ENCODE data around the gene PRR29. TPM values are rescaled to one million over a fixed set of nuclear protein-coding genes. Genes with fewer than 3 reads are reported as not detected.

PRR29 gene
- polyA plus RNA-seq, 2 donors: 0.07 to 0.22 TPM

GRCh38 chr17:63984651-63985386 is 13.3 kb upstream of the PRR29 start:
- Histone ChIP-seq H3K4me1 (ENCODE audit: control insufficient read depth in 2 of 2, insufficient read depth in 2 of 2, low read length in 1 of 2) (peaks cover 3 to 8% of the 10 kb centered on the region in 2 donors), H3K36me3 (ENCODE audit: control insufficient read depth in 2 of 2, insufficient read depth in 2 of 2, low read length in 1 of 2) (no peaks in the 10 kb centered on the region), H3K4me3 (ENCODE audit: low read depth in 1 of 2, low read length in 2 of 2) (no peak overlapping the region), H3K27ac (ENCODE audit: low read depth in 2 of 2, low read length in 1 of 2) (peak overlapping the region in 1 of 2 donors; percentile 21), H3K27me3 (ENCODE audit: control insufficient read depth in 1 of 2, insufficient read depth in 2 of 2, low read length in 2 of 2) (no peaks in the 10 kb centered on the region), H3K9me3 (ENCODE audit: control insufficient read depth in 2 of 2, insufficient read depth in 1 of 2, low read depth in 1 of 2, low read length in 1 of 2) (no peaks in the 10 kb centered on the region)
- 60 to 69% methylated on average over 16 of the region's 16 CpGs for WGBS, 2 donors

GRCh38 chr17:63985387-63986140 is 12.6 kb upstream of the PRR29 start:
- peak overlapping the region in 1 of 2 donors; percentile 16 for H3K27ac ChIP-seq (ENCODE audit: low read depth in 2 of 2, low read length in 1 of 2)
- peaks cover 3 to 8% of the 10 kb centered on the region in 2 donors for H3K4me1 ChIP-seq (ENCODE audit: control insufficient read depth in 2 of 2, insufficient read depth in 2 of 2, low read length in 1 of 2)
- WGBS, 2 donors: 87 to 88% methylated on average over 13 of the region's 13 CpGs
- H3K27me3 ChIP-seq (ENCODE audit: control insufficient read depth in 1 of 2, insufficient read depth in 2 of 2, low read length in 2 of 2): no peaks in the 10 kb centered on the region
- no peaks in the 10 kb centered on the region for H3K9me3 ChIP-seq (ENCODE audit: control insufficient read depth in 2 of 2, insufficient read depth in 1 of 2, low read depth in 1 of 2, low read length in 1 of 2)
- no peaks in the 10 kb centered on the region for H3K36me3 ChIP-seq (ENCODE audit: control insufficient read depth in 2 of 2, insufficient read depth in 2 of 2, low read length in 1 of 2)
- no peak overlapping the region for H3K4me3 ChIP-seq (ENCODE audit: low read depth in 1 of 2, low read length in 2 of 2)

GRCh38 chr17:63986821-63987220 is 11.3 kb upstream of the PRR29 start:
- no peak overlapping the region for H3K4me3 ChIP-seq (ENCODE audit: low read depth in 1 of 2, low read length in 2 of 2)
- H3K27ac ChIP-seq (ENCODE audit: low read depth in 2 of 2, low read length in 1 of 2): no peak overlapping the region
- H3K9me3 ChIP-seq (ENCODE audit: control insufficient read depth in 2 of 2, insufficient read depth in 1 of 2, low read depth in 1 of 2, low read length in 1 of 2): peaks cover 0 to under 1% of the 10 kb centered on the region in 2 donors
- WGBS, 2 donors: 38 to 50% methylated on average over 3 of the region's 3 CpGs
- no peaks in the 10 kb centered on the region for H3K27me3 ChIP-seq (ENCODE audit: control insufficient read depth in 1 of 2, insufficient read depth in 2 of 2, low read length in 2 of 2)
- peaks cover 3 to 8% of the 10 kb centered on the region in 2 donors for H3K4me1 ChIP-seq (ENCODE audit: control insufficient read depth in 2 of 2, insufficient read depth in 2 of 2, low read length in 1 of 2)
- H3K36me3 ChIP-seq (ENCODE audit: control insufficient read depth in 2 of 2, insufficient read depth in 2 of 2, low read length in 1 of 2): no peaks in the 10 kb centered on the region

- Histone ChIP-seq H3K27me3 (ENCODE audit: control insufficient read depth in 1 of 2, insufficient read depth in 2 of 2, low read length in 2 of 2) (no peaks in the 10 kb centered on the region), H3K27ac (ENCODE audit: low read depth in 2 of 2, low read length in 1 of 2) (no peak overlapping the region), H3K9me3 (ENCODE audit: control insufficient read depth in 2 of 2, insufficient read depth in 1 of 2, low read depth in 1 of 2, low read length in 1 of 2) (peaks cover 0 to 2% of the 10 kb centered on the region in 2 donors), H3K4me1 (ENCODE audit: control insufficient read depth in 2 of 2, insufficient read depth in 2 of 2, low read length in 1 of 2) (peaks cover 3 to 8% of the 10 kb centered on the region in 2 donors), H3K4me3 (ENCODE audit: low read depth in 1 of 2, low read length in 2 of 2) (no peak overlapping the region), H3K36me3 (ENCODE audit: control insufficient read depth in 2 of 2, insufficient read depth in 2 of 2, low read length in 1 of 2) (no peaks in the 10 kb centered on the region)
- 76 to 78% methylated on average over 18 of the region's 18 CpGs for WGBS, 2 donors
Measured at GRCh38 chr17:63987221-63988126, 10.7 kb upstream of the PRR29 start.

- no peaks in the 10 kb centered on the region for H3K36me3 ChIP-seq (ENCODE audit: control insufficient read depth in 2 of 2, insufficient read depth in 2 of 2, low read length in 1 of 2)
- no peak overlapping the region for H3K27ac ChIP-seq (ENCODE audit: low read depth in 2 of 2, low read length in 1 of 2)
- H3K27me3 ChIP-seq (ENCODE audit: control insufficient read depth in 1 of 2, insufficient read depth in 2 of 2, low read length in 2 of 2): no peaks in the 10 kb centered on the region
- H3K9me3 ChIP-seq (ENCODE audit: control insufficient read depth in 2 of 2, insufficient read depth in 1 of 2, low read depth in 1 of 2, low read length in 1 of 2): peaks cover 0 to 2% of the 10 kb centered on the region in 2 donors
- H3K4me1 ChIP-seq (ENCODE audit: control insufficient read depth in 2 of 2, insufficient read depth in 2 of 2, low read length in 1 of 2): peaks cover 3 to 8% of the 10 kb centered on the region in 2 donors
- 77 to 83% methylated on average over 5 of the region's 5 CpGs for WGBS, 2 donors
- no peak overlapping the region for H3K4me3 ChIP-seq (ENCODE audit: low read depth in 1 of 2, low read length in 2 of 2)
Measured at GRCh38 chr17:63988127-63988478, 10.0 kb upstream of the PRR29 start.

GRCh38 chr17:63988741-63989621 is 9.2 kb upstream of the PRR29 start:
- peaks cover 0 to 2% of the 10 kb centered on the region in 2 donors for H3K9me3 ChIP-seq (ENCODE audit: control insufficient read depth in 2 of 2, insufficient read depth in 1 of 2, low read depth in 1 of 2, low read length in 1 of 2)
- no peak overlapping the region for H3K27ac ChIP-seq (ENCODE audit: low read depth in 2 of 2, low read length in 1 of 2)
- WGBS, 2 donors: 44 to 48% methylated on average over 32 to 35 of the region's 35 CpGs
- no peak overlapping the region for H3K4me3 ChIP-seq (ENCODE audit: low read depth in 1 of 2, low read length in 2 of 2)
- H3K27me3 ChIP-seq (ENCODE audit: control insufficient read depth in 1 of 2, insufficient read depth in 2 of 2, low read length in 2 of 2): no peaks in the 10 kb centered on the region
- no peaks in the 10 kb centered on the region for H3K36me3 ChIP-seq (ENCODE audit: control insufficient read depth in 2 of 2, insufficient read depth in 2 of 2, low read length in 1 of 2)
- peaks cover 5 to 10% of the 10 kb centered on the region in 2 donors for H3K4me1 ChIP-seq (ENCODE audit: control insufficient read depth in 2 of 2, insufficient read depth in 2 of 2, low read length in 1 of 2)

GRCh38 chr17:63989622-63990345 is 8.4 kb upstream of the PRR29 start:
- Histone ChIP-seq H3K36me3 (ENCODE audit: control insufficient read depth in 2 of 2, insufficient read depth in 2 of 2, low read length in 1 of 2) (no peaks in the 10 kb centered on the region), H3K9me3 (ENCODE audit: control insufficient read depth in 2 of 2, insufficient read depth in 1 of 2, low read depth in 1 of 2, low read length in 1 of 2) (peaks cover 0 to 2% of the 10 kb centered on the region in 2 donors), H3K4me3 (ENCODE audit: low read depth in 1 of 2, low read length in 2 of 2) (no peak overlapping the region), H3K27me3 (ENCODE audit: control insufficient read depth in 1 of 2, insufficient read depth in 2 of 2, low read length in 2 of 2) (no peaks in the 10 kb centered on the region), H3K4me1 (ENCODE audit: control insufficient read depth in 2 of 2, insufficient read depth in 2 of 2, low read length in 1 of 2) (peaks cover 5 to 9% of the 10 kb centered on the region in 2 donors), H3K27ac (ENCODE audit: low read depth in 2 of 2, low read length in 1 of 2) (no peak overlapping the region)
- WGBS, 2 donors: 79 to 80% methylated on average over 21 of the region's 21 CpGs

GRCh38 chr17:63991611-63992010 is 6.5 kb upstream of the PRR29 start:
- Histone ChIP-seq H3K9me3 (ENCODE audit: control insufficient read depth in 2 of 2, insufficient read depth in 1 of 2, low read depth in 1 of 2, low read length in 1 of 2) (peaks cover 0 to 2% of the 10 kb centered on the region in 2 donors), H3K4me3 (ENCODE audit: low read depth in 1 of 2, low read length in 2 of 2) (no peak overlapping the region), H3K4me1 (ENCODE audit: control insufficient read depth in 2 of 2, insufficient read depth in 2 of 2, low read length in 1 of 2) (peaks cover 2 to 5% of the 10 kb centered on the region in 2 donors), H3K27me3 (ENCODE audit: control insufficient read depth in 1 of 2, insufficient read depth in 2 of 2, low read length in 2 of 2) (no peaks in the 10 kb centered on the region), H3K36me3 (ENCODE audit: control insufficient read depth in 2 of 2, insufficient read depth in 2 of 2, low read length in 1 of 2) (no peaks in the 10 kb centered on the region), H3K27ac (ENCODE audit: low read depth in 2 of 2, low read length in 1 of 2) (no peak overlapping the region)
- 75 to 76% methylated on average over 11 of the region's 11 CpGs for WGBS, 2 donors

Data from esophagus (tissue), 2 donors.